Right ventricle myocardium inferior (tissue), 1 donor: Measurements from ENCODE around the gene SGCE. TPM values are rescaled to one million over a fixed set of nuclear protein-coding genes. Genes with fewer than 3 reads are reported as not detected.
"Not testable (repeated sequence)": the region's sequence is repeated elsewhere in the genome, so short reads cannot be mapped to it uniquely, and the experiment has no call there.

Experiments used
- ATAC-seq: fragments of 200-7000 bp; cut with Tn5 transposase; one replicate; pipeline ENCODE4 v1.9.1; 2020; ENCODE audit warnings: mild to moderate bottlenecking, moderate library complexity
- DNase-seq: peaks from one replicate; pipeline ENCODE4 v3.0.0; 2021; ENCODE audit errors: missing footprints
- intact Hi-C: fragments of 100-400 bp; cut with DNase I; formaldehyde crosslinking; loops from one replicate; pipeline ENCODE4 v1.11.0; 2022
- long read RNA-seq: library from polyadenylated mRNA; unstranded; transcript quantifications from one replicate; pipeline ENCODE4 v2.0.0, GENCODE V29; 2021
- total RNA-seq: library from RNA; stranded (reverse); fragmentation: NEBNext Ultra II Directional; extraction: Animal tissue kit (Norgen Biotek cat#: 25700); gene quantifications from one replicate; pipeline ENCODE4 v1.2.1, GENCODE V29; 2021
- donor health status: DM: no; HTN: yes; CAD: no; lungs with severe emphysema.

The SGCE gene, protein sequence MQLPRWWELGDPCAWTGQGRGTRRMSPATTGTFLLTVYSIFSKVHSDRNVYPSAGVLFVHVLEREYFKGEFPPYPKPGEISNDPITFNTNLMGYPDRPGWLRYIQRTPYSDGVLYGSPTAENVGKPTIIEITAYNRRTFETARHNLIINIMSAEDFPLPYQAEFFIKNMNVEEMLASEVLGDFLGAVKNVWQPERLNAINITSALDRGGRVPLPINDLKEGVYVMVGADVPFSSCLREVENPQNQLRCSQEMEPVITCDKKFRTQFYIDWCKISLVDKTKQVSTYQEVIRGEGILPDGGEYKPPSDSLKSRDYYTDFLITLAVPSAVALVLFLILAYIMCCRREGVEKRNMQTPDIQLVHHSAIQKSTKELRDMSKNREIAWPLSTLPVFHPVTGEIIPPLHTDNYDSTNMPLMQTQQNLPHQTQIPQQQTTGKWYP
- 23.7 TPM for total RNA-seq
- long read RNA-seq, transcript SGCE-299 (11 exons, 1,614 nt): major isoform, 7 of 13 reads
- long read RNA-seq, partial matches to known transcripts: 2 of 13 reads
- long read RNA-seq, other reads (novel, unspliced or antisense): 0 of 13 reads

DNA sequence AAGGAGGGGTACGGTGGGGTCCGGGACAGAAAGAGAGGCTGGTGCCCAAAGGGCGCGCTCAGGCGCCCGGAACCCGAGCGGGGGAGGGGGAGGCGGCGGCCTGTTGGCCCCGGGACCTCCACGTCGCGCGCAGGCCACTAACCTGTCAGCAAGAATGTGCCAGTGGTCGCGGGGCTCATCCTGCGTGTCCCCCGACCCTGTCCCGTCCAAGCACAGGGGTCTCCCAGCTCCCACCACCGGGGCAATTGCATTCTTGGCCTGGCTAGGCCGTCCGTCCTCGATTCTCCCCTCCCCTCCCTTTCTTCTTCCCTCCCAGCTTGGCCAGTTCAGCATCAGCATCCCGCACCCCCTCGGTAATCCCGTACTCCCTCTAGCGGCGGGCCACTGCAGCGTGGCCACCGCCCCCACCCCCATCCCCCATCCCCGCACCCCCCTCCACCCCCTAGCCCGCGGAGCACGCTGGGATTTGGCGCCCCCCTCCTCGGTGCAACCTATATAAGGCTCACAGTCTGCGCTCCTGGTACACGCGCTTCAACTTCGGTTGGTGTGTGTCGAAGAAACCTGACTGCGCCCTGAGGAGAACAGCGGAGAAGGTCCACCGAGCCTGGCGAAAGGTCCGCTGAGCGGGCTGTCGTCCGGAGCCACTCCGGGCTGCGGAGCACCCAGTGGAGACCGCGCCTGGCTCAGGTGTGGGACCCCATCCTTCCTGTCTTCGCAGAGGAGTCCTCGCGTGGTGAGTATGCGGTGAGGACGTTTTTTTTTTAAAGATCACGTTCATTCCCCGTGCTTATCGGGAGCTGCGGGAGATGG, at the start of gene SGCE:
SGCE (minus strand) TSS at position 286 of the 810 bp plus-strand sequence; CDS start at position 251, 35 bp downstream.
- ATAC-seq (peak; percentile 76), DNase-seq (peak; percentile 71)
- intact Hi-C loops: loop anchor here (2.0 to 5.0 kb wide), 2 partner anchors 144 to 203 kb away; no protein-coding TSS in a partner anchor

DNA sequence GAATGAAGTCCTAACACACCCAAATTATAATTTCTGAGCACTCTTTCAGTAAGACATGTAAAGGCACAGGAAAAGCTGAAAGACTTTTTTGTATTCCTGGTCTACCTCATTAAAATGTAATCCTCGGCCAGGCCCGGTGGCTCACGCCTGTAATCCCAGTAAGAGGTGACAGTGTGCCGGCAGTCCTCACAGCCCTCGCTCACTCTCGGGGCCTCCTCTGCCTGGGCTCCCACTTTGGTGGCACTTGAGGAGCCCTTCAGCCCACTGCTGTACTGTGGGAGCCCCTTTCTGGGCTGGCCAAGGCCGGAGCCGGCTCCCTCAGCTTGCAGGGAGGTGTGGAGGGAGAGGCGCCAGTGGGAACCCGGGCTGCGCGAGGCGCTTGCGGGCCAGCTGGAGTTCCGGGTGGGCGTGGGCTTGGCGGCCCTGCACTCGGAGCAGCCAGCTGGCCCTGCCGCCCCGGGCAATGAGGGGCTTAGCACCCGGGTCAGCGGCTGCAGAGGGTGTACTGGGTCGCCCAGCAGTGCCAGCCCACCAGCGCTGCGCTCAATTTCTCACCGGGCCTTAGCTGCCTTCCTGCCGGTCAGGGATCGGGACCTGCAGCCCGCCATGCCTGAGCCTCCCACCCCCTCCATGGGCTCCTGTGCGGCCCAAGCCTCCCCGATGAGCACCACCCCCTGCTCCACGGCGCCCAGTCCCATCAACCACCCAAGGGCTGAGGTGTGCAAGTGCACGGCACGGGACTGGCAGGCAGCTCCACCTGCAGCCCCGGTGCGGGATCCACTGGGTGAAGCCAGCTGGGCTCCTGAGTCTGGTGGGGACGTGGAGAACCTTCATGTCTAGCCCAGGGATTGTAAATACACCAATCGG, 49.5 kb upstream of the SGCE start:
- ATAC-seq, intact Hi-C loops: not testable (repeated sequence)
- peak; percentile 37 for DNase-seq

DNA sequence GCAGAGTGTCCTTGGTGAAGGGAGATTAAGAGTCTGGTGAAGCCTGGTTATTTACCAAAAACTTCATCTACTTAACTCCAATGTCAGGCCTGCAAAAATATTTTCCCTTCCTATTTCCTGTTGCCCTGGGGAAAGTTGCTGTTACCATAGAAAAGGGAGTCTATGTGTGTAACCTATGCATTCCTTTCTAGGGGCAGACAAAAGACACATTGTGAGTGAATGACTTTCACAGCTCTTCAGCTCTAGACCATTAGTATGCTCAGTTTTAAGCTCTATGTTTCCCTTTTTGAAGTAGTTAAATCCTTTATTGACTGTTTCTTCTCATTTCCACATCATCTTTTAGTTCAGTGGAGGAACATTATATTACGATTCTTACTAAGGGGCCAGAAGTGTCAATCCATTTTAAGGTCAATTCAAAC, 45.6 kb upstream of the SGCE start:
- ATAC-seq (no peak), DNase-seq (no peak)
- intact Hi-C loops: no loop called here

DNA sequence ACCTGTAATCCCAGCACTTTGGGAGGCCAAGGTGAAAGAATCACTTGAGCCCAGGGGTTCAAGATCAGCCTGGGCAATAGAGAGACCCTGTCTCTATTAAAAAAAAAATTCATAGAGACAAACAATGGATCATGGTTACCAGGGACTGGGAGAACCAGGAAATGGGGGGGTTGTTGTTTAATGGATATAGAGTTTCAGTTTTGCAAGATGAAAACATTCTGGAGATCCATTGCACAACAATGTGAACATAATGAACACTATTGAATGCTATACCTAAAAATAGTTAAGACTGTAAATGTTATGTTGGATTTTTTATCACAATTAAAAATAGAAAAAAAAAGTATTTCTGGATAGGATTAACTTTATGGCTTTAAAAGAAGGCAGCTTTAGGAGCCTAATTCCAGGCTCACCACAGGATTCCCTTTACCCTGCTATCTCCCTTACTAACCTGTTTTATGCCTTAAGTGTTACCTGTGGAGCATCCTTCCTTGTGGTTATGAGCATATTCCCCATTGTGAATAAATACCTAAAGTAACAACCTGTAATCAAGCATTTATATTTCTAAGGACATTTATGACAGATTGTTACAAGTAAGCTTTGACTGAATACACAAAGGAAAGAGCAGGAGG, 45.1 kb upstream of the SGCE start:
- intact Hi-C loops: no loop called here
- DNase-seq (no peak), ATAC-seq (no peak)

DNA sequence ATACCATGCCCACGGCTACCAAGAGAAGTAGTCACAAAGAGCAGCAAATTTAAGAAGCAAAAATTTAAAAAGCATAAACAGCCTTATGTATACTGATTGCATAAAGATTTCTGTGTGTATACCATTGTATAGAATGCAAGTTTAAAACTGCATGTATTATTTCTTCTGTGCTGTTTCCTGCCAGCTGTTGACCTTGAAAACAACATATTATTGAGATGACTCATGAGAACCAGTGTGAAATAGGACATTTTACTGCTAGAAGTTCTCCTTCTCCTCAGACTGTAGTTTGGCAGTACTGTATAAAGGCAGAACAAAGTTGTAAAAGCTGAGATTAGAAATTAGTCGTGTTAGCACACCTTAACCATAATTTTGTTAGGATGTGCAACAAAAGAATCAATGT, 42.3 kb upstream of the SGCE start:
- ATAC-seq: peak; percentile 52
- intact Hi-C loops: no loop called here

DNA sequence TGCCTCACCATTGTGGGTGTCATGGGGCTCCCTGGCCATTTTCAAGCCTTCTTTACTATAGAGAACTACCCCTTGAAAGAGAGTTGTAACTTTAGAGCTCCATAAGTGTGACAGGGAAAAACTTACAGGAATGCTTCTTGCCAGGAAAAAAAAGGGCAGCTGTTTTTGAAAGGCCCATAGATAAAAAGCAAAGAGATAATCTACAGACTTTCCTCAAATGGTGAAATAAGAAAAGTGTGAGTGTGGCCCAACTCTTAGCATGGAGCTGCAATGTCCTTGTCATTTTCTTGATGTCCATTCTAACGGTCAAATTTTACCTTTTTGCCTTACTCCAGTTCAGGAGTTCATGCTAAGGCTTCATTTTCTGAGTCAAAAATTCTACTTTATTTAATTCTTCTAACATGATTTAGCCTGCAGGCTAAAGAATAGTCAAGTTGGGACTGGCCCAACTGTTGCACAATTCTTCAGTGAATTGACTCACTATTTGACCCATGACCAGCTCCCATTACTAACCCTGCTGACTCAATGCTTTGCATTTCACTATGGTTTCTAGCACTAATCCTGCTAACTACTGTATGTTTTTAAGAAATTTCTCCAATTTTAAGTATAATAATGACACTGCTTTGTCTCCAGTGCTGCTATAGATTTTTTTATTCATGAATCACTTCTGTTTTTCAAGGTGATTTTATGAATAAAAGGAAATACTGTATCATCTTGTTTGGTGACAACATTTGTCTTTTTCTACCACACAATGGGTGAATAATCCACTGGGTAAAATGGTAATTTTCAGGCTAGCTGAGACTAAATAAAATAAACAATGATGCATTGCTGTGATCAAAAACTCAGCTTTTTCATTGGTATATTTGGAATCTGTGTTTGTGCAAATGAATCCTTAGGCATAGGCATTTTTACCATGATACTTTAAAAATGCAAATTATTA, 41.4 kb upstream of the SGCE start:
- intact Hi-C loops: no loop called here
- no peak for DNase-seq
- peak; percentile 89 for ATAC-seq

More for the DNA sequence above, 42.3 kb upstream of the SGCE start:
- DNase-seq: no peak

DNA sequence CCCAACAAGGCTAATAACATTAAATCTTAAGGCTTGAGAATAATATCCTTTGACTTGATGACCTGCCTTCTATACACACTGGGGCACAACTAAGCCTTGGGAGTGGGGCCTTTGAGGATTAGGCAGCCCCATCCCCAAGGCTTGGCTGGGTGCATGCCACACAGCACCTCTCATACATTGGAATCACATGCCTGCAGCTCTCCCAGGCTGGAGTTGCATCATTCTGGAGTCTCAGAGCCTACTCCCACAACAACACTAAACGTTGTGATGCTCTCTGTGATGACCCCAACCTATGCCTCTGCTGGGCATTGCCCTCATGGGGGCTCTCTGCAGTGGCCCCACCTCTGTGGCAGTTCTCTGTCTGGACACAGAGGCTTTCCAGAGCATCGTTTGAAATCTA, 31.9 kb upstream of the SGCE start:
- intact Hi-C loops: no loop called here
- DNase-seq (no peak), ATAC-seq (no peak)

DNA sequence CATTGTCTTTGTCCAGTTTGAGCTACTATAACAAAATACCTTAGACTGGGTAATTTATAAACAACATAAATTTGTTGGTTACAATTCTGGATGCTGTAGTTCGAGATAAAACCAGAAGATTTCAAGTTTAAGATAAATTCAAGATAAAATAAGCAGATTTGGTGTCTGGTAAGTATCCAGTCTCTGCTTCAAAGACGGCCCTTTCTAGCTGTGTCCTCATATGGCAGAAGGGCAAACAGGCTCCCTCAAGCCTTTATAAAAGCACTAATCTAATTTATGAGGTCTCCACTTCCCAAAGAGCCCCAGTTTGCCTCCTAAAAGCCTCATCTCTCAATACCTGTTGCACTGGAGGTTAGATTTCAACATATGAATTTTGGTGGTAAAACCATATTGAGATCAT, 31.1 kb upstream of the SGCE start:
- intact Hi-C loops: no loop called here
- ATAC-seq (no peak), DNase-seq (no peak)

DNA sequence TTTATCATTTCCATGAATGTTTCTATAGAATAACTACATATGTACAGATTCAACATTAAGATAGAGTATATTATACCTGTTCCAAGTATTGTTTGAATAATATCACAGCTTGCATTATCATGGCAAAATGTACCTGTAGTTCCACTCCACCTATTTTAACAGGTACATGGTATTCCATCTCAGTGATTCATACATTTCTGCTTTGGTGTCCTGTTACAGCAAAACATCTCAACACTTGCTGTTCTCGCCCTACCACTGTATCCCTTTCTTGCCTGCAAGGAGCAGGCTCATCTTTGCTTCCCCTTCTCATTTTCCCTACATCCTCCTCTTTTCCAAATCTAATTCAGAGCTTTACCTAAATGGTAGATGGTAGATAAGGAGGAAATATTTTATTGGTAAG, 27.1 kb upstream of the SGCE start:
- intact Hi-C loops: no loop called here
- ATAC-seq (no peak), DNase-seq (no peak)

DNA sequence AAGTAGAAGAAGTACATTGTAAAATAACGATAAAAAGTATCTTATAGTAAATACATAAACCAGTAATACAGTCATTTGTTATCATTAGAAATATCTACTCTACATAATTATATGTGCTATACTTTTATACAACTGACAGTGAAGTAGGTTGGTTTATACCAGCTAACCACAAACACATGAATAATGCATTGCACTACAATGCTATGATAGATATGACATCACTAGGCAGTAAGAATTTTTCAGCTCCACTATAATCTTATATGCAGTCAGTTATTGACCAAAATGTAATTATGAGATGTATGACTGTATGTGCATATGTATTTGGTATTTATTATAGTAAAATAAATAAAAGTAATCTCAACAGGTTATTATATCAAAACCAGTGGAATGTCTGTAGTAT, 23.4 kb upstream of the SGCE start:
- intact Hi-C loops: no loop called here
- ATAC-seq: no peak
- no peak for DNase-seq

DNA sequence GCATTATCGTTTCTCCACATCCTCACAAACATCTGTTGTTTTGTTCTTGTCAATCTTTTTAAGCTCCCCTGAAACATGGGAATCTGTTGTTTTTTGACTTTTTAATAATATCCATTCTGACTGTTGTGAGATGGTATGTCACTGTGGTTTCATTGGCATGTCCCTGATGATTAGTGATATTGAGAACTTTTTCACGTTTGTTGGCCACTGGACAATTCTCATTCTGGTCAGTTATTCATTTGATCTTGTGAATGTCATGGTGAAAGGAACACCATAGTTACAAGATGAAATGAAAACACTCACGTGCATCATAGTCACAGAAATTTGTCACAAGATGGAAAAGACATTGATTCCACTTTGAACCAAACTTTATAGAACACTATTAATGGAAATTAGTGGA, 20.5 kb upstream of the SGCE start:
- ATAC-seq: no peak
- intact Hi-C loops: no loop called here

DNA sequence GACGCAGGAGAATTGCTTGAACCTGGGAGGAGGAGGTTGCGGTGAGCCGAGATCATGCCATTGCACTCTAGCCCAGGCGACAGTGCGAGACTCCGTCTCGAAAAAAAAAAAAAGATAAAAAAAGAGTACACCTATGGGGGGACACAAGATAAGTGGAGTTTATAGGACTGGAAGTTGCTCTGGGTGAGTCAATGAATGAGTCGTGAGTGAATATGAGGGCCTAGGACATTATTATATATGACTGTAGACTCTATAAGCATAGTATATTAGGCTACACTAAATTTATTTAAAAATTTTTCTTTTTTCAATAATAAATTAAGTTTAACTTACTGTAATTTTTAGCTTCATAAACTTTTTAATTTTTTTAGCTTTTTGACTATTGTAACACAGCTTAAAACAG, 19.4 kb upstream of the SGCE start:
- DNase-seq (no peak), ATAC-seq (no peak)
- intact Hi-C loops: no loop called here

More for the DNA sequence above, 20.5 kb upstream of the SGCE start:
- no peak for DNase-seq

DNA sequence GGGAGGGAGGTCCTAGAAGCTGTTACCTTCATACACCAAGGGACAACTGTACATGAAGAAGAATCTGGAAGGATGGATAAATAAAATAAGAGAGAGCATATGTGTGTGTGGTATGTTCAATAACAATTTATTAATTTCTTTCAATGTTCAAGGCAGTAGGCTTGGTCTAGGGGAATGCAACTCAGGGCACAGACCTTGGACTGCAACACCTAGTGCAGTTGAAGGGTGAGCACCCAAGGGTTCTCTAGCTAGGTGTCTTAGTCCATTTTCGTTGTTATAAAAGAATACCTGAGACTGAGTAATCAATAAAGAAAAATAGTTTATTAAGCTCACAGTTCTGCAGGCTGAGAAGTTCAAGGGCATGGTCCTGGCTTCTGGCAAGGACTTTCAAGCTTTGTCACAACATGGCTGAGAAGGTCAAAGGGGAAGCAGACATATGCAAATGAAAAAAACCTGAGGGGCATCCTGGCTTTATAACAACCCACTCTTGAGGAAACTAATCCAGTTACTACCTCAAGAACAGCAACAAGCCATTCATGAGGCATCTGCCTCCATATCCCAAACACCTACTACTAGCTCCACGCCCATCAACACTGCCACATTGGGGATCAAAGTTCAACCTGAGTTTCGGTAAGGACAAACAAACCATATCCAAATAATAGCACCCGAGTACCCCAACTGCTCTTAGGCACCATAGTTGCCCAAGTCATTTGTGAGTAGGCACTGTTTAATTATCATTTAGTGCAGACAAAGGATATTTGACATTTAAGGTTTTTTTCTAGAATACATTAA, 15.7 kb upstream of the SGCE start:
- no peak for DNase-seq
- ATAC-seq: no peak
- intact Hi-C loops: no loop called here

DNA sequence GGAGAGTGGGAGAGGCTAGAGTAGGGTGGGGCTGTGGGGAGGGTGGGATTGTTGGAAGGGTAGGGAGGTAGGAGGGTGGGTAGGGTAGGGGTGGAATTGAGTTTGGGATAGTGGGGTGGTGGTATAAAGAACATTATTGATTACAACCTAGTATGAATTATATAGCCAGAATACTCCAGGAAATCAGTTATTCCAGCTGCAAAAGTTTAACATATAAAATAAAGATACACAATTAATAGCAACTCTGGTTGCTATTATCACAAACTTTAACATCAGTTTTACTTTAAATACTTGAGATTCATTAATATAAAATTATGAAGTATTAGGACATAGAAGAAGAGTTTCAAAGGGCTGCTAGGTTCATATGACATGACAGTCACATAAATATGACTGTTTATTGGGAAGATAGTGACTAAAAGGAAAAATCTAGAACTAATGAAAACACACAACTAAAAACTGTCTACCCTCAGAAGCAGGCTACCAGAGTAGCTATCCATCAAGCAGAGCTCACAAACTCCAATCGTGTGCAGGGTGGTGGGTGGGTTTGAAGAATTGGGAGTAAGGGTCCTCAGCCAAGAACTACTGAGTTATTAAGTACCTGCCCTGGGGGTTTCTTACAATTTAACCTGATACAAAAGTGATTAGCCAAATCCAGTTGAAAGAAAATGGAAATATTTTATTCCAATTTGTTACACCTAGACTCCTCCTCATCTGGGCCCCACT, 14.0 kb upstream of the SGCE start:
- no peak for ATAC-seq
- intact Hi-C loops: no loop called here

DNA sequence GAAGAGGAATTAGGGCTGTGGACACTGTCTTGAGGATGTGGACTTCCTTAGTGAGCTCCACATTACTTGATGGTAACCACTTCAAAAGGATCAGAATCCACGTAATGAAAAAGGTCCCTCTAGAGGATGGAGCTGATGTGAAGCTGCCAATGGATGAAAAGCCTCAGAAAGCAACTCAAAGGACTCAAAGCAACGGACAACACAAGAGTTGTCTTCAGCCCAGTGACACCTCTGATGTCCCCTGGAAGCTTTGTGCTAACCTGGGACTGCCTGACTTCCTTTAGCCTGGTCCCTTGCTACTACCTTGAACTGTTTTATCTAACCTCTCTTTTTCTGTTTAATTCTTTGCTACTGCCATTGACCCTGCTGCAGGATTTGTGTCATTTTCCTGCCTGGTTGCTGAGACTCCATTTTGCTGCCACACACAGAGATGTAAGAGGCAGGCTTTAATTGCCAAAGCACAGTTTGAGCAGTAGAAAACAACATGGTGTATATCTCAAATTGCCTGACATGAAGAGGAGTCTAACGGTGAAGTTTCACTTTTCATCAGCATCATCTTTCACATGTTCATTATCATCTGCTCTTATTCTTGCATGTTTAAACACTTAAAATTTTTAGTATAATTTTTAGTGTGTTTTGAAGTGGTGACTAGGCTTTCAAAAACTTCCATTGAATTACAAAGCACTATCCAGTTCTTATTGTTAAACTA, 11.1 kb upstream of the SGCE start:
- intact Hi-C loops: no loop called here
- no peak for ATAC-seq

More for the DNA sequence above, 14.0 kb upstream of the SGCE start:
- no peak for DNase-seq

More for the DNA sequence above, 11.1 kb upstream of the SGCE start:
- DNase-seq: no peak
